HK-2 (cell line): ENCODE results near the gene ASCL3.
"Not testable (repeated sequence)": the region's sequence is repeated elsewhere in the genome, so short reads cannot be mapped to it uniquely, and the experiment has no call there.

Experiments
- DNase-seq: peaks from one replicate; pipeline ENCODE4 v3.0.0-alpha.2; 2018; ENCODE audit not compliant: unreplicated experiment

Gene ASCL3, protein sequence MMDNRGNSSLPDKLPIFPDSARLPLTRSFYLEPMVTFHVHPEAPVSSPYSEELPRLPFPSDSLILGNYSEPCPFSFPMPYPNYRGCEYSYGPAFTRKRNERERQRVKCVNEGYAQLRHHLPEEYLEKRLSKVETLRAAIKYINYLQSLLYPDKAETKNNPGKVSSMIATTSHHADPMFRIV

GRCh38 chr11:8942518-8943066 lies at the start of gene ASCL3:
Gene ASCL3 (minus strand): TSS chr11:8943016. CDS start chr11:8938161, 4,855 bp downstream.
- DNase-seq, result no peak

GRCh38 chr11:8989453-8989852 lies 46.6 kb upstream of the ASCL3 start:
- no peak for DNase-seq

- DNase-seq, result peak; percentile 12
Observed at GRCh38 chr11:8988329-8989234, 45.8 kb upstream of the ASCL3 start.

DNA sequence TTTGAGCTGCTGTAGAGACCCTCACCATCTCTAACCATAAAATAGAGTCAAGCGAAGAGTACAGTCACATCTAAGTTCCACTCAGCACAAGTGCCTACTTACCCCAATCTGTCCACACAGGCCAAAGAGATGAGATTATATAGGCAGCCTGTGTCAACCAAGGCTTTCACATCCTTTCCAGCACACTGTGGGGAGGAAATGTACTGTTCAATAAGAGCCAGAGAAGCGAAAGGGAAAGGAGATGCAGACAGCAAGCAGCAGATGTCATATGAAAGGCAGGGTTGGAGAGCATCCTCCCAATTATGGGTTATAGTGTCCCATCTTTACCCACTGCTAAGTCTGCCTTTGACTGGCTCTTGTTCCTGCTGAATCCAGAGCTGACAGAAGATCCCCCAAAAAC lies 44.6 kb upstream of the ASCL3 start:
- DNase-seq, result no peak

GRCh38 chr11:8986772-8987171 lies 44.0 kb upstream of the ASCL3 start:
- DNase-seq, result not testable (repeated sequence)

DNA sequence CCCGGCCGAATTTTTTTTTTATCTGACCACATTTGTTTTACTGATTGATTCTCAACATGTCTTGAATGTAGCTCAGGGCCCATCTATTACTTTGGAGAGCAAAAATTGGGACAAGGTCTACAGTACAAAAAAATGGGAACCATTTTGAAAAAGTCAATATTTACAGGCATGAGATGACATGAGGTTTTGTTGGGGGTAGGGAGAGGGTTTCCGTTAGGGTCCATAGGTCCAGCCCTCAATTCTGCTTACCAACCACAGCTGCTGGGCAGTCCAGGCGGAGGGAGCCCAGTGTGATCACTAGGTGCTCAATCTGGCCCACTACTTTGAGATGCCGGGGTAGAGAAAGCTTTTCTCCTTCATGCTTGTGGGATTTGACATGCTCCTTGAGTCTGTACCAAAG lies 42.6 kb upstream of the ASCL3 start:
- no peak for DNase-seq

GRCh38 chr11:8983552-8983951 lies 40.7 kb upstream of the ASCL3 start:
- DNase-seq, result no peak

GRCh38 chr11:8980485-8980884 lies 37.7 kb upstream of the ASCL3 start:
- DNase-seq, result no peak

DNA sequence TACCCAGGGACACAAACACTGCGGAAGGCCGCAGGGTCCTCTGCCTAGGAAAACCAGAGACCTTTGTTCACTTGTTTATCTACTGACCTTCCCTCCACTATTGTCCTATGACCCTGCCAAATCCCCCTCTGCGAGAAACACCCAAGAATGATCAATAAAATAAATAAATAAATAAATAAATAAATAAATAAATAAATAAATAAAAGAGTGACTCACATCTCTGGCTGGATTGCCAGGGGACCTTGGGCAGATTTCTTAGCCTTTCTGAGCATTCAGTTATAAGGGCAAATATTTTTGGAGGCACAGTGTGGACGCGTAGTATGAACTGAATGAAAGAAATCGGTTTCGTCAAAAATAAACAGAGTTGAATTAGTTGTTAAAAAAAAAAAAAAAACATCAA lies 36.5 kb upstream of the ASCL3 start:
- not testable (repeated sequence) for DNase-seq

- no peak for DNase-seq
Observed at GRCh38 chr11:8973121-8973520, 30.3 kb upstream of the ASCL3 start.

- DNase-seq, result no peak
Observed at GRCh38 chr11:8971924-8972316, 29.1 kb upstream of the ASCL3 start.

DNA sequence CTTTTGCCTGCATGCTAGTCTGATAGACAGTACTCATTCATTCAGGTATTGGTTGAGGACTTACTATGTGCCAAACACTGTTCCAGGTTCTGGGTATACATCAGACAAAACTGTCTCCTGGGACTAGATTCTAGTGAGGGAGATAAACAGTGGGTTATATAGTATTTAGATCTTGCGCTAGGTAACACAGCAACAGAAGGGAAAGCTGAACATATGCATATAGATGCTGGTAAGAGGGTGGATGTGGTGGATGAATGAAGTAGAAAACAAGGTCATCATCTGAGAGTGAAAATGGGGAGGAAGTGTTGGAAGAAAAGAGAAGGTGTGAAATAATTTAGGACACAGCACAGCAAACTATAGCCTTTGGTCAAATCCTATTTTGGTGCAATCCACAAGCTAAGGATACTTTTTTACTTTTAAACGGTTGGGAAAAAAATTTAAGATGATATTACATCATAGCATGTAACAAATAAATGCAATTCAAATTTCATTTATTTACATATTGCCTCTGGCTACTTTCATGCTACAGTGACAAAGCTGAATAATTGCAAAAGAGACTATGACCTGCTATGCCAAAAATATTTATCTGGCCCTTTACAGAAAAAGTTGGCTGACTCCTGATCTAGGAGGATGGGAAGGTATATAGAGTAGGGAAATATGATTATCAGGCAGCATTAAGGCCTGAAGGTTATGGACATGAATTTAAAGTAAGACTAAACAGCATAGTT lies 28.5 kb upstream of the ASCL3 start:
- DNase-seq, result no peak

DNA sequence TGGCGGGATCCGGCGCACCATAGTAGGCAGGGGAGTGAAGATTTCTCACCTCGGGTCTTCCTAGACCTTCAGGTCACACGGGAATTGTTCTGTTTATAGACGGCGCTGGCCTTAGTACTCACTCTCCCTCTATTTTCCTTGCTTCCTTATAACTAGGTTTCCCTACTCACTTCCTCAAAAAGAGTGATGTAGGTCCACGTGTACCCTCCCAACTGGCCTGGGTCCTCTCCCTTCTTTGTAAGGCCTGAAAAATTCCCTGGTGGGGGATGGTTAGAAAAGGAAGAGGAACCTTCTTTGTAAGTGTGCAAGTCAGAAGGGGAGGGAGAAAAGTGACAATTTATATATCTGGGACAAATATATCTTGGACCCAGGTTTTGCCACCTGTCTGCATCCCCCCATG lies 24.4 kb upstream of the ASCL3 start:
- DNase-seq, result no peak

DNA sequence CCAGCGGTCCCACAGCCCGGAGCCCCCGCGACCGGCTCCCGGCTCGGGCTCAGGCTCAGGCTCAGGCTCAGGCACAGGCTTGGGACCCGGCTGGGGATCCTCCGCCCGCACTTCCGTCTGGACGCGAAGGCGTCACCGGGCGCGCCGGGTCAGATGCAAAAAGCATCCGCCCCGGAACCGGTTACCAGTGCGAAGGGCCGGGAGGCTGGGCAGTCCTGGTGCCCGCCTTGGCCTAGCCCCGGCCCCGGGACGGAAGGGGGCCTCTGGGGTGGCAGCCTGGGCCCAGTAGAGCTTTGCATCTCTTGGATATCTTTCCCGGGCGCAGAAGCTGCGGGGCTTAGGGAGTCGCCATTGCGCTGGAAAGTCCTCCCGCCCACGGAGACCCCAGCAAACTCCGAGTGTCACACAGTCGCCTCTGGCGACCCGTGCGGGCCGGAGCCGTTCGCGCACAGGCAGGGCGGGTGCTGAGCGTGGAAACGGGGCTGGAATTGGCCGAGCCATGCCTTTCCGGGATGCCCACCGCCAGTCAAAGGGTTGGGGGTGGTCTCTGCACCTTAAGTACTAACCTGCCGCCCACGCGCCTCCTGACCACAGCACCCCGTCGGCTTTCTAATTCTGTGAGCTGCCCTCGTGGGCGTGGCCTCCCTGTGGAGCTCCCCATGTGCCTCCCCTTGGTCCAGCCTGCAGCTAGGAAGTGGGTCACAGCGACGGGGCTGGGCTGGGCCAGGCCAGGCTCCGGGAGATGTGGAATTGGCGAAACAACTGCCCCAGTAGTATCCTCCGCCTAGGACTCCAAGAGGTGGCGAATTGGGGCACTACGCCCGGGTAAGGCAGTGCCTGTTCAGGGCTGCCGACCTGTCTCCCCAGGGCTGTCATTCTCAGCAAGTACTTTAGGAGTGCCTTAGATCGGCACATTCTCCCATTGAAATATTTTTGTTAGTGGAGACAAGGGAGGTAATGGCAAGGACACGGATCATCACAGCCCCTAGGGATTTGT lies 21.8 kb upstream of the ASCL3 start, which contains the start of gene TMEM9B:
TSS of gene TMEM9B (minus strand) at position 119 of the 997 bp plus-strand sequence. CDS start 129 bp downstream, outside the sequence.
- peak; percentile 86 for DNase-seq

DNA sequence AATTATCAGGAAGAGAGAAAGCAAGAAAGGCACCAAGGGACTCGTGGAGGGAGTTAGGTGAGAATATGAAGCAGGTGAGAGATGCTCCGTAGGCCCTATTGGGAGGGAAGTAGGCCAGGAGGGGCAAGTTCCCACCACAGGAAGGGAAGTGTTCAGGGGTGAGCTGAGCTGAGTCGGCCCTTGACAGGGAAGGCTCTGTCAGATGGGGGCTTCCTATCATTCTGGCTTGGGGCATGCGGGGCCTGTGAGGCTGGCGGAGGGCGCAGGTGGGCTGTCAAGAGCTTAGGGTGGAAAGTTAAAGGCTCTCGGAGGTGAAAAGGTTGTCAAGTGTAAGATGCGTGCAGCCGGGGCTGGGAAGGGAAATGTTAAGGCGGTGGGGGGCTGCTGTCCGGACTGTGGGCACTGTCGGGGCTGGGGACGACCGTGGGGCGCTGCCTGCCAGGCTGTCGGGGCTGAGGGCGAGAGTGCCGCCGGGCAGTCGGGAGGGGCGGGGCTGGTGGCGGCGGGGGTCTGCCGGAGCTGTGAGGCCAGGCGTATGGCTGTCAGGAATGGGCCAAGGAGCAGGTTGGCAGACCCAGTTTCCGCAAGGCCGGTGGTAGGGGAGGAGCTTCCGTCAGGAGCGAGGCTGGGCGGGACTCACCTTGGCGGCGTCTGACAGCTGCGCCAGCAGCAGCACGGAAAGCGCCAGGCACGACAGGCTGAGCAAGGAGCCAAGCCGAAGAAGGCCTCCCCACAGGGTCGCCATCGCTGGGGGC lies 20.9 kb upstream of the ASCL3 start:
- DNase-seq, result peak; percentile 76

DNA sequence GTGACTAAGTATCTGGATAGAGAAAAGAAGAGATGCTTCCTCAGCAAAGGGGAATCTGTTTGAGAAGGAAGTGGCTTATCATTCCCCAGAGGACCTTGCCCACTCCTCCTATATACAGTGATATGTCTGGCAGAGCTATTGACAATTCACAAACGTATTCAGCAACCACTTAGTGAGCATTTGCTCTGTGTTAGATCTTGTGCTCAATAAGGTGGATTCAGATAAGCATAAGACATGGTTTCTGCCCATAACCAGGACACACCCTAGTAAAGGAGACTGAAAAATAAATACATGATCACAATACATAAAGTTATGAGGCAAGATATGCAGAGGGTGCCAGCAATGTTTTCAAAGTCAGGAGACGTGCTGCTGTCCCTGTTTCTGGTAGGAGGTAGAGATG lies 20.0 kb upstream of the ASCL3 start:
- no peak for DNase-seq

DNA sequence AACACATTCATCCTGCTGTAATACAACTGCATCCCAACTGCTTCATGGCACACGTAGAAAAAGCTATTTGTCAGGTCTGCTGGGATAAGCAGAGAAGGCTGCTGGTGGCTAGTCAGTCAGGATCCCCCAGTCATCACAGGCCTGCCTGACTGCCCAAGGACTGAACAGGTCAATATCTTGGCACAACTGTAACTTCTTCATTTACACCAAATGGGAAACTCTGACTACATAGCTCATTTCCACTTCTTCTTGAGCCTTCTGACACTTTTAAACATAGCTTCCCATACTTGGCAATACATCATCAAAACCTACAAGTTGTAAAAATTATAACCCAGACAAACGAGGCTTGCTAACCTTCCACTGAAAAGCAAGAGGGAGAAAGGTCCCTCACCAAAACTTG lies 18.6 kb upstream of the ASCL3 start:
- DNase-seq, result no peak

- DNase-seq, result no peak
Observed at GRCh38 chr11:8959546-8960166, 16.8 kb upstream of the ASCL3 start.

GRCh38 chr11:8956860-8957259 lies 14.0 kb upstream of the ASCL3 start:
- no peak for DNase-seq

DNA sequence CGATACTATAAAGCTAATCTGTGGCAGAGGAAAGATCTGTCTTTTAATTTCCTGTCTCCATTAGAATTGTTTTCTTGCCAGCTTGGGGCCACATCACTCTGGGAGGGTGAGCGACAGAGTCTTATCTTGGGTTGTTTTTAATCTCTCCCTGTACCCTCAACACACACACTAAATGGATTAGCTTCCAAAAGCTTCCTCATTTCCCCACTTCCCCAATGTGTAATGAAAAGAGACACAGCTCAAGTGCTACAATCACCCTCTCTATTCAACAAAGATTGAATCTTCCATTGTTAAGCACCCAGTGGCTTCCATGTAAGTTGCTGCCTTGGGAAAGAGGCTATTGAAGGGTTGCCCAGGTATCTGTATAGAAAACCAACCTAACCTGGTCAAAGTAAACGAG lies 6.1 kb upstream of the ASCL3 start:
- DNase-seq, result no peak
